HTERT RPE-1 (cell line): ENCODE results near the gene STARD7.
"Not testable (repeated sequence)": the region's sequence is repeated elsewhere in the genome, so short reads cannot be mapped to it uniquely, and the experiment has no call there.

Experiments used
- in situ Hi-C: fragments of 300-500 bp; cut with MboI; formaldehyde crosslinking; loops from 4 replicates; pipeline ENCODE4 v1.14.3; 2020; ENCODE audit warnings: low sequenced_read_pairs

Gene STARD7

GRCh38 chr2:96238266-96238665 lies 29.6 kb upstream of the STARD7 start:
- in situ Hi-C loops, result no loop called here

DNA sequence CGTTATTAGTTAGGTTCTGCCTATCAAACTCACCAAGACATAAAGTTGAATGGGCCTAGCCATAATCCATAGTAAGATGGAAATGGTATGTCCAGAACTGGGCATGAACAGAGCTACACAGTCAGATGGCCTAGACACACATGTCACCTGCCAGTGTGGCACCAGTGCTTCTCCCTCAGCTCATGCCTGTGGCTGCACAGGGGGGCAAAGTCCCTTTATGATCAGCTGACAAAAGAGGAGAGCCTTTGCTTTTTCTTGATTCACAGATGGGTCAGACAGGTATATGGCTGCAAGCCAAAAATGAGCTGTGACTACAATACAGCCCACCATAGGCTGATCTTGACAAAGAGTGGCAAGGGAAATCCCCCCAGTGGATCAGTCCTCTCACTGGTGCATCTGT lies 28.3 kb upstream of the STARD7 start:
- in situ Hi-C loops, result no loop called here

GRCh38 chr2:96233880-96234316 lies 25.3 kb upstream of the STARD7 start:
- in situ Hi-C loops, result no loop called here

GRCh38 chr2:96233436-96233835 lies 24.8 kb upstream of the STARD7 start:
- in situ Hi-C loops, result no loop called here

DNA sequence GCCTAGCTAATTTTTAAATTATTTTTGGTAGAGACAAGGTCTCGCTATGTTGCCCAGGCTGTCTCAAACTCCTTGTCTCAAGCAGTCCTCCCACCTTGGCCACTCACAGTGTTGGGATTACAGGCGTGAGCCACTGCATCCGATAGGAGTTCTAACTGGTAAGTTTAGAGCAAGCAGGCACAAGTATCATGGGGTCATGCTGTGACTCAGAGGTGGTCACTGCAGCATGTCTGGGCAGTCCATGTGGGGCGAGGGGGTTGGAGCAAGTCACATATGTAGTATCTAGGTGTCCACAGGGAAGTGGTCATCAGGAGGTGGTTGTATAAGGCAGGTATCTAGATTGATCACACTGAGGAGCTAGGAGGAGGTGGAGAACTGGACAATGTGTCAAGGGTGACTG lies 22.7 kb upstream of the STARD7 start:
- in situ Hi-C loops, result no loop called here

- in situ Hi-C loops, result no loop called here
These were observed 16.4 kb upstream of the STARD7 start for GRCh38 chr2:96225016-96225533.

DNA sequence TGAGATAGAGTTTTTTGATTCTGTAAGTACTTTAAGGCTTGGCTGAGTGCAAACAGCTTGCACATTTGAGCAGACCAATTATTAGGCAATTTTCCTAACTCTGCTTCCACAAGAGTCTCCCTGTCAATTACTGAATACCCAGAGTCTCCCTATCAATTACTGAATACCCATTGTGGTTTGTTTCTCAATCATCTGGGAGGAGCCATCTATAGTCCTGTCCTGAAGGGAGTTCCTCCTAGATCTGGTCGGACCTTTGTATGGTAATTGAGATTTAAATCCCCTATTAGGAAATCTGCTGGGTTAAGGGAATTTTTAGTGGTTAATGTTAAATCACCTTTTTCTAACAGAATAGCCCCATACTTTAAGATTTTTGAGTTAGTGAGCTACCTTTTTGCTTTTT lies 12.5 kb upstream of the STARD7 start:
- in situ Hi-C loops, result not testable (repeated sequence)

- in situ Hi-C loops, result not testable (repeated sequence)
These were observed 11.3 kb upstream of the STARD7 start for GRCh38 chr2:96219959-96220358.

DNA sequence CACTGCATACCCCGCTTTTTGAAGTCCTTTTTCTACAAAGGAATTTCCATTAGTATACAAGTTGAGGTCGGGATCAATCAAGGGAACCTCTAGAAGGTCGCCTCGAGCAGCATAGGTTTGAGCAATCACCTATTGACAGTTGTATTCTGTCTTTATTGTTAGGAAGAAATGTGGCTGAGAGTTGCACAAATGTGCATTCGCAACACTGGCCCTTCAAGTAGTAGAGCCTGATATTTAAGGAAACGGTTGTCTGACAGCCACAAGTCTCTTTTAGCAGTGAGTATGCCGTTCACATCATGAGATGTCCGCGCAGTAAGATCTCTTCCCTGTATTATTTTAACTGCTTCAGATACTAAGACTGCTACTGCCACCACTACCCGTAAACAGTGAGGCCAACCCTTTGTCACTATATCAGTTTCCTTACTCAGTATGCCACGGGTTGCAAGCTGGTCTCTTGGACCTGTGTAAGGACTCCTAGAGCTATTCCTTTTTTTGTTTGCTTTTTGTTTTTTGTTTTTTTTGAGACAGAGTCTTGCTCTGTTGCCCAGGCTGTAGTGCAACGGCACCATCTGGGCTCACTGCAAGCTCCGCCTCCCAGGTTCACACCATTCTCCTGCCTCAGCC lies 10.0 kb upstream of the STARD7 start:
- in situ Hi-C loops, result no loop called here

GRCh38 chr2:96214554-96214953 lies 5.9 kb upstream of the STARD7 start:
- in situ Hi-C loops, result no loop called here

DNA sequence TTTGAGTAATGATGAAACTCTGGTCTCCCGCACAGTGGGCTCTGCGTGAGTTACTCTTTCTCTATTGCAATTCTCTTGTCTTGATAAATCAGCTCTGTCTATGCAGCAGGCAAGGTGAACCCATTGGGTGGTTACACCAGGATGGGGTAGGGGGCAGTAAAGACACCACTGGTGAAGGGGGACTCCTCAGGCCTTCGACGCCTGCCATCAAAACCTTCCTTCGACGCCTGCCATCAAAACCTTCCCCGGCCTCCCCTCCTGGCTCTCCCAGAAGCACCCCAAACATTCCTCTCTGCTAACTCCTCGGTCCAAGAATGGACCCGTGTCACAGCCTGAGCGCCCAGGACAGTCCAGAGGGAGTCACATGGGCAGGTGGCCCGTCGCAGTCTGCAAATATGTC lies 4.8 kb upstream of the STARD7 start:
- in situ Hi-C loops, result no loop called here

- in situ Hi-C loops, result no loop called here
These were observed 3.7 kb upstream of the STARD7 start for GRCh38 chr2:96212339-96212738.

GRCh38 chr2:96209729-96210085 lies 1.1 kb upstream of the STARD7 start:
- in situ Hi-C loops, result no loop called here

- in situ Hi-C loops, result no loop called here
These were observed 543 bp upstream of the STARD7 start for GRCh38 chr2:96209011-96209728.

DNA sequence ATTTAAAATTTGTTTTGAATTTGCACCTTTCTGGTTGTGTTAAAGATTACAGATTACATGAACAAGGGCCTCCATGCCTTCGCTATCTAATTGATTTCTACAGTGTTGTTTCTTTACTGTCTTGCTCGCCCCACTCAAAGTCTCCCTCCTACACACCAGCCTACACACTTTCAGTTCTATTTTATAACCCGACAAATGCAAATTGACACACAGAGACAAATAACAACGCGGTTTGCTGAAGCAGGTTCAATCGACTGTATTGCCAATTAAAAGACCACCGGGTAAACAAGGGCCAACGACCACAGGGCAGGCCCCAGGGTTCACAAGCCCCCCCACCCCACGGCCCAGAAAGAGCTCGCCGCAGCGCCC lies 869 bp downstream of the STARD7 start:
- in situ Hi-C loops, result no loop called here

DNA sequence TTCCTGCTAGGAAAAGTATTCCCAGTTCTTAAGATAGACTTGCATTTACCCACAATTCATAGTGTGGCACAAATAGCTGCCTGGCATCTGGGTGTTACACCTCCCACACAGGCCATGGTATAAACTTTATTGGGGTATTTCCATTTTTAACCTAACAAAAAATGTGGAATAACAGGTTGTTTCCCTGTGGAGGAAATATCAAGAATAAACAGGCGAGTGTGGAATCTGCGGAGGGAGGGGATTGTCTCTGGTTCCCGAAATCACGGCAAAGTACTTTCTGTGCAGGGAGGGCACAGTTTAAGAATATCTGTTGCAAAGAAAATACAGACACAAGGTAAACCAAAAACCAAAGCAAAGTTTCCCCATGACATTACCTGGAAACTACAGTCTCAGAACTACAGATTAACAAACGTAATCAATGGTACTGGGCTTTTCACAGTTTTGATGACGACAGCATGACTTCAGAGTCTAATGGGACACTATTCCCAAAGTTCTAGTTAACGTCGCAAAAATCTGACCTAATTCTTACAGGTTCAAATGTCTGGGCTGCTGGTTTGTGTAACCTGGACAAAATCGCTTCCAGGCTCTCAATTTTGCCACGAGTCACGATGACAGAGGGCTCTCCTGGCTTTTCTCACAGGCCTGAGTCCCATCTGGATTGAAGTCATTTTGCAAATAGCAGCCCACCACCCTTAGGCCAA lies 1.4 kb downstream of the STARD7 start:
- in situ Hi-C loops, result no loop called here

- in situ Hi-C loops, result no loop called here
These were observed 2.7 kb downstream of the STARD7 start for GRCh38 chr2:96205888-96206287.

- in situ Hi-C loops, result no loop called here
These were observed 3.6 kb downstream of the STARD7 start for GRCh38 chr2:96204836-96205624.

DNA sequence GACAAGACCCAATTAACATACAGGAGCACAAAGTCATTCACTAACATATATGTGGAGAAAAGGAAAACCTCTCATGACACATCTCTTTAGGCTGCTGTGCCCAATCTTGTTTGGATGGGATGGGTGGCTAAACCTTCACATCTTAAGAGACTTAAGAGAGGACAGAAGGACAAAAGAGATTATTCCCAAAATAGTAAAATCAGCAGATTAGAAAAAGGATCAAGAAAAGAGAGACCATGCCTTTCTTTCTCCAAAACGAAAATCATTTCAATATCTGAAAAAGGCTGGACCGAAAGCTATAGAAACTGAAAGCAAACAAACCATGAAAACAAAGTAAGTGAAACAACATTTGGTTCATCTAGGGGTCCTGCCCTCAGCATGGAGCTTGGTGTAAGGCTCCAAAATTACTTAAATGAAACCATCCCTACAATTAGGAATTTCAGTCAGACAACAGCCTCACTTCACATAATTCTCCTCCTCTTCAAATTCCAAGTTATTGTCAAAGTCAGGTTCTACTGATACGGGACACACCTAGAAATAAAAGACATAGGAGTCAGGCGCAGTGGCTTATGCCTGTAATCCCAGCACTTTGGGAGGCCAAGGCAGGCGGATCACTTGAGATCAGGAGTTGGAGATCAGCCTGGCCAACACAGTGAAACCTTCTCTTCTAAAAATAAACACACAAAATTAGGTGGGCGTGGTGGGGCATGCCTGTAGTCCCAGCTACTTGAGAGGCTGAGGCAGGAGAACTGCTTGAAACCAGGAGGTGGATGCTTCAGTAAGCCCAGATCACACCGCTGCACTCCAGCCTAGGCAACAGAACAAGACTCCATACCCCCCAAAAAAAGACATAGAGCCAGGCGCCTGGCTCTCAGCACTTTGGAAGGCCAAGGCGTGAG lies 5.2 kb downstream of the STARD7 start:
- in situ Hi-C loops, result no loop called here

DNA sequence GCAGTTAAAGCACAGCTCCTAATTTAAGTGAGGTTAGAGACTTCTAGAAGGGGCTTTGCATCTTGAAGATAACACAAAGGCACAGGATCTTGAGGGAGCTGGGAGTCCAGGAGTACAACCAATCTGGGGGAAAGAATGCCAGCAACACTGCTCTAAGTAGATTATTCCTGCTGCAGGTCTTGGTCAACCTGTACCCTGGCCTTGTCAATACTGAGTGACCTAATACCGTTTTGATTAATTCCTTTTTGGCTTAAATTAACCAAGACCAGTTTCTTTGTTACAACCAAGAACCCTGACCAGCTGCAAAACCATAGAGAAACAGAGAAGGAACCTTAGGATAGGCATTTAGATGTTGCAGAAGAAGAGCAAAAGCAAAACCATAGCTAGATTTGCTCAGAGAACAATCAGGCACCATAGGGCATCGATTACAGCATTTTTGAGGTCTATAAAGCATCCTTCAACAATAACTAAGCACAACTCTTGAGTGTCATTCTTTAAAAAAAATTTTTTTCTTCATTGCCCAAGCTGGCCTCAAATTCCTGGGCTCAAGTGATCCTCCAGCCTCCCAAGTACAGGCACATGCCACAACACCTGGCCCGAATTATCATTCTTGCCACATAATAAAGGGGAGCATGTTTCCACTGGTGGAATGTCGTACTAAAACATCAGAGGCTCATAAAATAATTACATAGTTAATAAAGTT lies 6.3 kb downstream of the STARD7 start:
- in situ Hi-C loops, result no loop called here
